ENCODE measurements around the gene GFI1B. TPM values are rescaled to one million over a fixed set of nuclear protein-coding genes. Genes with fewer than 3 reads are reported as not detected.

The GFI1B gene
- total RNA-seq, 1 donor from 2014 or later: not detected

DNA sequence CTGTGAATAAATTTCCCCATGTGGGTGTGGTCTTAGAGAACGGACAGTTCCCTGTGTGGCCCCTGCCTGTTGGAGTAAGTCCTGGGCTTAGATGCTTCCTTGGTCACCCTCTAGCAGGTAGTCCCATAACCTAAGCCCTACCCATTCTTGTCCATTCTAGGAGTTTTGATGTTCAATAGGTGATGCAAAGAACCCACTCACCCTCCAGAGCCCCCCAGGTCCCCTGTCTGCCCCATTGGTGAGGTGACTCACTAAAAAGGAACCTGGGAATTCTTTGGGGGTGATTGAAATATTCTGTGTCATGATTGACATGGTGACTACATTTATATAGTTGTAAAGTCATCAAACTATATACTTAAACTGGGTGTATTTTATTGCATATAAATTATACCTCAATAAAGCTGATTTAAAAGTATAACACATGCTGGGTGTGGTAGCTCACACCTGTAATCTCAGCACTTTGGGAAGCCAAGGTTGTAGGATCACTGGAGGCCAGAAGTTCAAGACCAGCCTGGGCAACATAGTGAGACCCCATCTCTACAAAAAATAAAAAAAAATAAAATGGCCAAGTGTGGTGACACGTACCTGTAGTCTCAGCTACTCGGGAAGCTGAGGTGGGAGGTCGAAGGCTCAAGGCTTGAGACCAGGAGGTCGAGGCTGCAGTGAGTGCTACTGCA is 31.6 kb downstream of the GFI1B start:
- no peak for DNase-seq
- TF ChIP-seq, protein P1, sequence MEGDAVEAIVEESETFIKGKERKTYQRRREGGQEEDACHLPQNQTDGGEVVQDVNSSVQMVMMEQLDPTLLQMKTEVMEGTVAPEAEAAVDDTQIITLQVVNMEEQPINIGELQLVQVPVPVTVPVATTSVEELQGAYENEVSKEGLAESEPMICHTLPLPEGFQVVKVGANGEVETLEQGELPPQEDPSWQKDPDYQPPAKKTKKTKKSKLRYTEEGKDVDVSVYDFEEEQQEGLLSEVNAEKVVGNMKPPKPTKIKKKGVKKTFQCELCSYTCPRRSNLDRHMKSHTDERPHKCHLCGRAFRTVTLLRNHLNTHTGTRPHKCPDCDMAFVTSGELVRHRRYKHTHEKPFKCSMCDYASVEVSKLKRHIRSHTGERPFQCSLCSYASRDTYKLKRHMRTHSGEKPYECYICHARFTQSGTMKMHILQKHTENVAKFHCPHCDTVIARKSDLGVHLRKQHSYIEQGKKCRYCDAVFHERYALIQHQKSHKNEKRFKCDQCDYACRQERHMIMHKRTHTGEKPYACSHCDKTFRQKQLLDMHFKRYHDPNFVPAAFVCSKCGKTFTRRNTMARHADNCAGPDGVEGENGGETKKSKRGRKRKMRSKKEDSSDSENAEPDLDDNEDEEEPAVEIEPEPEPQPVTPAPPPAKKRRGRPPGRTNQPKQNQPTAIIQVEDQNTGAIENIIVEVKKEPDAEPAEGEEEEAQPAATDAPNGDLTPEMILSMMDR (IDR thresholded peaks at IDR 0.05; ENCODE audit: partially characterized antibody, unreplicated experiment): no peak
- no peak overlapping the region for H3K4me3 Mint-ChIP-seq (ENCODE audit: unreplicated experiment)
- peaks cover 4% of the 10 kb centered on the region for H3K9me3 Mint-ChIP-seq (ENCODE audit: unreplicated experiment)
- peaks cover 7% of the 10 kb centered on the region for H3K27me3 Mint-ChIP-seq (ENCODE audit: unreplicated experiment)
- H3K36me3 Mint-ChIP-seq (ENCODE audit: unreplicated experiment): peaks cover 9% of the 10 kb centered on the region
- H3K27ac Mint-ChIP-seq (ENCODE audit: unreplicated experiment): peak overlapping the region; percentile 81
- H3K4me1 Mint-ChIP-seq (ENCODE audit: low read depth, unreplicated experiment): peaks cover 3% of the 10 kb centered on the region

DNA sequence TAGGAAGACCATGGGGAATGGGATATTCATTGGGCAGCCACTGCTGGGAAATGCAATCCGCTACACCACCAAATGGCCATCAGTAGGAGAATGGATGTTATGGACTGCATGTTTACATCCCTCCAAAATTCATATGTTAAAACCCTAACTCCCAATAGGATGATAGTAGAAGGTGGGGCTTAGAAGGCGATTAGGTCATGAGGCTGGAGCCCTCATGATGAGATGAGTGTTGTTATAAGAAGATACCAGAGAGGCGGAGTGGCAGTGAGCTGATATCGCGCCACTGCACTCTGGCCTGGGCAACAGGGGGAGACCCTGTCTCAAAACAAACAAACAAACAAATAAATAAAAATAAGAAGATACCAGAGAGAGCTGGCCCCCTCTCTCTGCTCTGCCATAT is 36.2 kb downstream of the GFI1B start:
- peaks cover 16% of the 10 kb centered on the region for H3K36me3 Mint-ChIP-seq (ENCODE audit: unreplicated experiment)
- H3K9me3 Mint-ChIP-seq (ENCODE audit: unreplicated experiment): peaks cover 5% of the 10 kb centered on the region
- DNase-seq: no peak
- H3K27ac Mint-ChIP-seq (ENCODE audit: unreplicated experiment): no peak overlapping the region
- no peaks in the 10 kb centered on the region for H3K4me1 Mint-ChIP-seq (ENCODE audit: low read depth, unreplicated experiment)
- no peaks in the 10 kb centered on the region for H3K27me3 Mint-ChIP-seq (ENCODE audit: unreplicated experiment)
- TF ChIP-seq, protein P1 (IDR thresholded peaks at IDR 0.05; ENCODE audit: partially characterized antibody, unreplicated experiment): no peak
- H3K4me3 Mint-ChIP-seq (ENCODE audit: unreplicated experiment): peak overlapping the region; percentile 34

DNA sequence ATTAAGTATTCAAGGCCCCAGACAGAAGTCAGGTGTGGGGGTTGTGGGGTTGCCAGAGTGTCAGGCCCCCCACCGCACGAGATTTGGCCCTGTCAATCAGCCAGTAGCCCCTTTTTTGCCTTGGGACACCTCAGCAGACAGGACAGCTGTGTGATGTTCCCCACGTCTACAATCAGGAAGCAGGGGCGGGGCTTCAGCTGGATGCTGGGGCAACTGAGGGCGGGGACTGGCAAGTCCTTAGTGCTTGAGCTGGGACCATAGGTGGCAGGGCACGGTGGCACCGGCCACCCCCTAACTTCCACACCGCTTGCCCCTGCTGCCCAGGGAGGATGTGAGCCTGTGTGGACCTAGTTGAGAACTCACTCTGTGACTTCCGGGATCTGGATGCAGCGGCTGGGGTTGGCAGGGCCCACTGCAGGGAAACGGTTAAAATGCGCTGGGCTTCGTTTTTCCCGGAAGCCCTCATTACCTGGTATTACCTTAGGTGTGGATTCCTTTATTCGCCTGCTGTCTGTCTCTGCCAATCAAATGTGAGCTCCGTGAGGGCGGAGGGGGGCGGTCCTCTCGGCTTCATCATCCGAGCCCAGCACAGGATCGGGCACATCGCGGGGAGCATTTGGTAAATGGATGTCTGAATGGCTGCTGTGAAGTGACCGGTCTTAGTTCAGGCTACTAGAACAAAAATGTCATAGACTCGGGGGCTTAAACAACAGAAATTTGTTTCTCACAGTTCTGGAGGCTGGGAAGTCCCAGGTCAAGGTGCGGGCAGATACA is 44.8 kb downstream of the GFI1B start:
- DNase-seq: no peak
- Mint-ChIP-seq H3K4me3 (ENCODE audit: unreplicated experiment) (no peak overlapping the region), H3K27me3 (ENCODE audit: unreplicated experiment) (peaks cover 3% of the 10 kb centered on the region), H3K4me1 (ENCODE audit: low read depth, unreplicated experiment) (no peaks in the 10 kb centered on the region), H3K36me3 (ENCODE audit: unreplicated experiment) (no peaks in the 10 kb centered on the region), H3K9me3 (ENCODE audit: unreplicated experiment) (no peaks in the 10 kb centered on the region), H3K27ac (ENCODE audit: unreplicated experiment) (no peak overlapping the region)
- TF ChIP-seq, protein P1 (IDR thresholded peaks at IDR 0.05; ENCODE audit: partially characterized antibody, unreplicated experiment): no peak

GRCh38 chr9:133026426-133026825 is 47.9 kb downstream of the GFI1B start:
- no peak for DNase-seq
- Mint-ChIP-seq H3K4me1 (ENCODE audit: low read depth, unreplicated experiment) (peaks cover under 1% of the 10 kb centered on the region), H3K27ac (ENCODE audit: unreplicated experiment) (no peak overlapping the region), H3K27me3 (ENCODE audit: unreplicated experiment) (peaks cover 3% of the 10 kb centered on the region), H3K9me3 (ENCODE audit: unreplicated experiment) (peaks cover 5% of the 10 kb centered on the region), H3K36me3 (ENCODE audit: unreplicated experiment) (peaks cover under 1% of the 10 kb centered on the region), H3K4me3 (ENCODE audit: unreplicated experiment) (no peak overlapping the region)
- TF ChIP-seq, protein P1 (IDR thresholded peaks at IDR 0.05; ENCODE audit: partially characterized antibody, unreplicated experiment): no peak

DNA sequence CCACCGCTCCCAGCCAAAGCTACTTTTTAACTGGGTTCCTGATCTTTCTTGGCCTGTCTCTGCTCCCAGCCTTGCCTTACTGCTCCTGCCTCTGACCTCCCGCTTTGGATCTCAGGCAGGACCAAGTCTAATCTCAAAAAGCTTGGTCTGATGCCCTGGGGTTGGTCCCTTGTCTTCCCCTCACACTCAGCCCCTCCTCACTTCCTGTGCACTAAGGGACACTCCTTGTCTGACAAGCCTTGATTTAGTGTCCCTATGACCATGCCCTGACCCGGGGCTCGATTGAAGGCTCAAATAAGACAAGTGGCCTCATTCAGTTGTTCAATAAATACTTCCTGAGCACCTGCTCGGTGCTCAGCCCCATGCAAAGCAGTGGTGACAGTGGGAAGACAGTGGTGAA is 48.6 kb downstream of the GFI1B start:
- peaks cover 3% of the 10 kb centered on the region for H3K27me3 Mint-ChIP-seq (ENCODE audit: unreplicated experiment)
- peaks cover 6% of the 10 kb centered on the region for H3K36me3 Mint-ChIP-seq (ENCODE audit: unreplicated experiment)
- H3K4me1 Mint-ChIP-seq (ENCODE audit: low read depth, unreplicated experiment): peaks cover 7% of the 10 kb centered on the region
- no peak overlapping the region for H3K4me3 Mint-ChIP-seq (ENCODE audit: unreplicated experiment)
- peaks cover 11% of the 10 kb centered on the region for H3K9me3 Mint-ChIP-seq (ENCODE audit: unreplicated experiment)
- no peak for DNase-seq
- no peak overlapping the region for H3K27ac Mint-ChIP-seq (ENCODE audit: unreplicated experiment)
- TF ChIP-seq, protein P1 (IDR thresholded peaks at IDR 0.05; ENCODE audit: partially characterized antibody, unreplicated experiment): no peak
